A549 (cell line): ENCODE results near the gene WDR13. TPM values are rescaled to one million over a fixed set of nuclear protein-coding genes. Genes with fewer than 3 reads are reported as not detected.

Experiments used
- EHF ChIP-seq: fragments of 250-450 bp; sonication (Bioruptor Pico); IDR thresholded peaks from 2 replicates; pipeline ENCODE4 v1.5.0; 2020; ENCODE audit warnings: mild to moderate bottlenecking
- EHMT2 ChIP-seq: fragments of 200-600 bp; sonication (generic); IDR thresholded peaks from 2 replicates; pipeline ENCODE4 v1.6.1; 2016; ENCODE audit warnings: antibody characterized with exemption, low read depth, mild to moderate bottlenecking, moderate library complexity
- EP300 ChIP-seq, 2 experiments: fragments of >200 bp; sonication (Bioruptor Twin); formaldehyde crosslinking; IDR thresholded peaks; 2 replicates in 1 of 2; 3 replicates in 1 of 2; pipeline ENCODE4 v1.6.1; 2016 to 2017
- ESRRA ChIP-seq: fragments of 150-350 bp; IDR thresholded peaks from 2 replicates; pipeline ENCODE4 v1.6.1; 2014; ENCODE audit warnings: mild to moderate bottlenecking, low read length, borderline replicate concordance
- FOSB ChIP-seq: fragments of 250-450 bp; sonication (Bioruptor Pico); IDR thresholded peaks from 2 replicates; pipeline ENCODE4 v1.5.0; 2020; ENCODE audit warnings: mild to moderate bottlenecking, moderate library complexity
- FOSL2 ChIP-seq, 2 experiments: fragments of 450-650 bp in 1 of 2; fragments of >200 bp in 1 of 2; sonication (Bioruptor Twin) in 1 of 2; formaldehyde crosslinking; IDR thresholded peaks; 2 replicates each; pipeline versions ENCODE4 v1.5.0 to v1.6.1; 2016 to 2020; ENCODE audit warnings: mild to moderate bottlenecking in 1 of 2, moderate library complexity in 1 of 2
- HDAC2 ChIP-seq: fragments of 200-600 bp; sonication (generic); IDR thresholded peaks from 2 replicates; pipeline ENCODE4 v1.6.1; 2016
- HOXA7 ChIP-seq: fragments of 250-450 bp; sonication (Bioruptor Pico); IDR thresholded peaks from 2 replicates; pipeline ENCODE4 v1.5.0; 2020; ENCODE audit warnings: mild to moderate bottlenecking, moderate library complexity
- HOXB5 ChIP-seq: fragments of 250-450 bp; sonication (Bioruptor Pico); IDR thresholded peaks from 2 replicates; pipeline ENCODE4 v1.5.0; 2020; ENCODE audit warnings: mild to moderate bottlenecking, moderate library complexity
- JUN ChIP-seq, 2 experiments: fragments of >200 bp; sonication (Bioruptor Twin); formaldehyde crosslinking; IDR thresholded peaks; 2 replicates in 1 of 2; 3 replicates in 1 of 2; pipeline ENCODE4 v1.6.1; 2016 to 2017
- JUNB ChIP-seq: fragments of >200 bp; sonication (Bioruptor Twin); formaldehyde crosslinking; IDR thresholded peaks from 2 replicates; pipeline ENCODE4 v1.6.1; 2016
- MAZ ChIP-seq: fragments of 150-350 bp; IDR thresholded peaks from 2 replicates; pipeline ENCODE4 v1.6.1; 2014; ENCODE audit warnings: antibody characterized with exemption, low read depth, low read length, borderline replicate concordance
- NPAS2 ChIP-seq: fragments of 250-450 bp; sonication (Bioruptor Pico); IDR thresholded peaks from 2 replicates; pipeline ENCODE4 v1.8.0; 2022; ENCODE audit warnings: mild to moderate bottlenecking, moderate library complexity, borderline replicate concordance
- PHF8 ChIP-seq: fragments of 200-600 bp; sonication (generic); IDR thresholded peaks from 2 replicates; pipeline ENCODE4 v1.6.1; 2016; ENCODE audit warnings: low read depth, mild to moderate bottlenecking, antibody characterized with exemption, moderate library complexity, borderline replicate concordance
- RAD21 ChIP-seq, 2 experiments: fragments of >200 bp in 1 of 2; sonication (Bioruptor Twin) in 1 of 2; formaldehyde crosslinking in 1 of 2; IDR thresholded peaks in 1 of 2; conservative IDR thresholded peaks in 1 of 2; 2 replicates in 1 of 2; 3 replicates in 1 of 2; pipeline ENCODE4 v1.6.1; 2012 to 2018; ENCODE audit warnings: inconsistent platforms in 1 of 2
- RCOR1 ChIP-seq: fragments of 150-350 bp; IDR thresholded peaks from 2 replicates; pipeline ENCODE4 v1.6.1; 2014; ENCODE audit warnings: antibody characterized with exemption, low read length, low read depth
- RFX5 ChIP-seq: fragments of 450-650 bp; IDR thresholded peaks from 2 replicates; pipeline ENCODE4 v1.7.1; 2014; ENCODE audit warnings: antibody characterized with exemption, mild to moderate bottlenecking, moderate library complexity
- SREBF2 ChIP-seq: fragments of 450-650 bp; IDR thresholded peaks from 2 replicates; pipeline ENCODE4 v1.6.1; 2014; ENCODE audit warnings: mild to moderate bottlenecking, moderate library complexity
- TFCP2L1 ChIP-seq: fragments of 250-450 bp; sonication (Bioruptor Pico); IDR thresholded peaks from 2 replicates; pipeline ENCODE4 v1.5.0; 2021; ENCODE audit warnings: mild to moderate bottlenecking
- TP53 ChIP-seq: fragments of 250-450 bp; sonication (Bioruptor Pico); IDR thresholded peaks from 2 replicates; pipeline ENCODE4 v1.5.0; 2021; ENCODE audit warnings: mild to moderate bottlenecking, moderate library complexity
- ZFP36 ChIP-seq: fragments of 450-650 bp; IDR thresholded peaks from 2 replicates; pipeline ENCODE4 v1.6.1; 2014; ENCODE audit warnings: borderline replicate concordance; ENCODE audit not compliant: partially characterized antibody
- polyA plus RNA-seq, 4 experiments: library from polyadenylated mRNA; depleted of rRNA in 3 of 4; stranded (reverse); fragments of >200 nt; fragmentation: RNase III in 1 of 4; extraction: RNeasy Plus Mini Kit Qiagen cat#74134 plus additional on column Dnase treatment in 1 of 4; gene quantifications; 2 replicates in 3 of 4; 3 replicates in 1 of 4; pipeline ENCODE4 v1.2.3, GENCODE V29; 2011 to 2017
- TF ChIP-seq, protein P1 (sequence below): fragments of >200 bp; sonication (Bioruptor Twin); formaldehyde crosslinking; IDR thresholded peaks from 3 replicates; pipeline ENCODE4 v1.6.1; 2016
- TF ChIP-seq, protein P2 (sequence below): IDR thresholded peaks from 2 replicates; pipeline ENCODE4 v1.6.1; 2012; ENCODE audit warnings: low read depth, borderline replicate concordance
- TF ChIP-seq, protein P3 (sequence below): fragments of 250-450 bp; sonication (Bioruptor Pico); IDR thresholded peaks from 2 replicates; pipeline ENCODE4 v1.5.0; 2020; ENCODE audit warnings: low read depth, mild to moderate bottlenecking, moderate library complexity
- TF ChIP-seq, protein P4 (sequence below): fragments of >200 bp; sonication (Bioruptor Twin); formaldehyde crosslinking; IDR thresholded peaks from 2 replicates; pipeline ENCODE4 v1.6.1; 2016
- TF ChIP-seq, protein P5 (sequence below): IDR thresholded peaks from 2 replicates; pipeline ENCODE4 v1.6.1; 2012

Gene WDR13
- polyA plus RNA-seq, 2 of the 4 experiments (the other 2 are of a cell fraction): 32.4 to 51.9 TPM

DNA sequence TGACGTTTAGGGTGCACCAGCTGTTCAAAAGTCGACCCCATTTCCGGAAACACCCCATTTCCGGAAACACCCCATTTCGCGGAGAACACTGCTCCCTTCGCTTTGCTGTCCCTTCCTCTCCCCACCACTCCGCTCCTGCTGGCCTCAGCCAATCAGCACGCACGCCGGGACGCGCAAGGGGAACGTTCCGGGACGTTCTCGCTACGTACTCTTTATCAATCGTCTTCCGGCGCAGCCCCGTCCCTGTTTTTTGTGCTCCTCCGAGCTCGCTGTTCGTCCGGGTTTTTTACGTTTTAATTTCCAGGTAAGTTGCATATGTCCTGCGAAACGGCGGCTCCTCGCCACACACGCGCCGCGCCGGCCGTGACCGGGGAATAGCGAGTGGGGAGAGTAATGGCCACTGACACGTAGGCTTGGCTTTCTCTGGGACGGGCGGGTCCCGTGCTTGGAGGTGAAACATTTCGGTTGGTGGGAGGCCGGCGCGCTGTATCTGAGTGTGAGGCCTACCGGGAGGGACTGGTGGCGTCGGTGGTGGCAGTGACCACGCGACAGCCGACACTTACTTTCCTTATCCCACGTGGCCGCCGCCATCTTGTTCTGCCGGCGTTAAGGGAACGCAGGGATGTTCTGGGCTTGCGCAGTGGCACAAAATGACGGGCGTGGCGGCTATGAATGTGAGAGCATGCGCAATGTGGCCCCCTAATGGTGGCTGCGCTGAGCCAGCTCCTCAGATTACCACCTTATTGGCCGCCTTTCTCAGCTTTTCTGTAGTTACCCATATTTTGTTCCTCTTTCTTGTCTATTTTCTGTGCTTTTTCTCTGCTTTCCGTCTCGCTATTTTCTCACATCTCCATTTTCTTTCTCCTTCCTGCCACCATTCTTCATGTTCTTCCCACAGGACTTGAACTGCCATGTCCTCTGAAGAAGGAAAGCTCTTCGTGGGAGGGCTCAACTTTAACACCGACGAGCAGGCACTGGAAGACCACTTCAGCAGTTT lies 22.7 kb upstream of the WDR13 start, which contains the start of gene RBM3 (continued):
- TF ChIP-seq, protein P1, sequence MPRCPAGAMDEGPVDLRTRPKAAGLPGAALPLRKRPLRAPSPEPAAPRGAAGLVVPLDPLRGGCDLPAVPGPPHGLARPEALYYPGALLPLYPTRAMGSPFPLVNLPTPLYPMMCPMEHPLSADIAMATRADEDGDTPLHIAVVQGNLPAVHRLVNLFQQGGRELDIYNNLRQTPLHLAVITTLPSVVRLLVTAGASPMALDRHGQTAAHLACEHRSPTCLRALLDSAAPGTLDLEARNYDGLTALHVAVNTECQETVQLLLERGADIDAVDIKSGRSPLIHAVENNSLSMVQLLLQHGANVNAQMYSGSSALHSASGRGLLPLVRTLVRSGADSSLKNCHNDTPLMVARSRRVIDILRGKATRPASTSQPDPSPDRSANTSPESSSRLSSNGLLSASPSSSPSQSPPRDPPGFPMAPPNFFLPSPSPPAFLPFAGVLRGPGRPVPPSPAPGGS: peak; percentile 81; the same call in 1 of the 3 replicates
- TF ChIP-seq, protein P2, sequence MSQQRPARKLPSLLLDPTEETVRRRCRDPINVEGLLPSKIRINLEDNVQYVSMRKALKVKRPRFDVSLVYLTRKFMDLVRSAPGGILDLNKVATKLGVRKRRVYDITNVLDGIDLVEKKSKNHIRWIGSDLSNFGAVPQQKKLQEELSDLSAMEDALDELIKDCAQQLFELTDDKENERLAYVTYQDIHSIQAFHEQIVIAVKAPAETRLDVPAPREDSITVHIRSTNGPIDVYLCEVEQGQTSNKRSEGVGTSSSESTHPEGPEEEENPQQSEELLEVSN: peak; percentile 32; the same call in 1 of the 2 replicates
- TF ChIP-seq TP53 (CRISPR knock-in tag) (peak; percentile 85; the same call in 1 of the 2 replicates), ZFP36 (no peak), EP300 (IDR thresholded peaks at IDR 0.05) (no peak), NPAS2 (CRISPR knock-in tag) (no peak), ESRRA (no peak), HOXA7 (CRISPR knock-in tag) (no peak; the same call in none of the 2 replicates), RFX5 (no peak), JUN (IDR thresholded peaks at IDR 0.05) (peak; percentile 77 to 94; a peak in 4 of 5 replicates), PHF8 (peak; percentile 73), SREBF2 (no peak), EHMT2 (no peak), FOSL2 (IDR thresholded peaks at IDR 0.05) (no peak), FOSL2 (CRISPR knock-in tag; IDR thresholded peaks at IDR 0.05) (no peak), EHF (CRISPR knock-in tag) (0 out of 2 replicates have a peak, but pooled peaks have one; percentile 56), HDAC2 (no peak), FOSB (CRISPR knock-in tag) (no peak; the same call in none of the 2 replicates), RCOR1 (no peak), HOXB5 (CRISPR knock-in tag) (0 out of 2 replicates have a peak, but pooled peaks have one; percentile 55), JUNB (no peak), TFCP2L1 (CRISPR knock-in tag) (0 out of 2 replicates have a peak, but pooled peaks have one; percentile 79), RAD21 (conservative IDR thresholded peaks at IDR 0.05 in 1 of 2, IDR thresholded peaks at IDR 0.05 in 1 of 2) (no peak), MAZ (no peak)
- TF ChIP-seq, protein P3, sequence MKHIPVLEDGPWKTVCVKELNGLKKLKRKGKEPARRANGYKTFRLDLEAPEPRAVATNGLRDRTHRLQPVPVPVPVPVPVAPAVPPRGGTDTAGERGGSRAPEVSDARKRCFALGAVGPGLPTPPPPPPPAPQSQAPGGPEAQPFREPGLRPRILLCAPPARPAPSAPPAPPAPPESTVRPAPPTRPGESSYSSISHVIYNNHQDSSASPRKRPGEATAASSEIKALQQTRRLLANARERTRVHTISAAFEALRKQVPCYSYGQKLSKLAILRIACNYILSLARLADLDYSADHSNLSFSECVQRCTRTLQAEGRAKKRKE (CRISPR knock-in tag): no peak
- TF ChIP-seq, protein P4, sequence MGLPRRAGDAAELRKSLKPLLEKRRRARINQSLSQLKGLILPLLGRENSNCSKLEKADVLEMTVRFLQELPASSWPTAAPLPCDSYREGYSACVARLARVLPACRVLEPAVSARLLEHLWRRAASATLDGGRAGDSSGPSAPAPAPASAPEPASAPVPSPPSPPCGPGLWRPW: no peak
- TF ChIP-seq, protein P5, sequence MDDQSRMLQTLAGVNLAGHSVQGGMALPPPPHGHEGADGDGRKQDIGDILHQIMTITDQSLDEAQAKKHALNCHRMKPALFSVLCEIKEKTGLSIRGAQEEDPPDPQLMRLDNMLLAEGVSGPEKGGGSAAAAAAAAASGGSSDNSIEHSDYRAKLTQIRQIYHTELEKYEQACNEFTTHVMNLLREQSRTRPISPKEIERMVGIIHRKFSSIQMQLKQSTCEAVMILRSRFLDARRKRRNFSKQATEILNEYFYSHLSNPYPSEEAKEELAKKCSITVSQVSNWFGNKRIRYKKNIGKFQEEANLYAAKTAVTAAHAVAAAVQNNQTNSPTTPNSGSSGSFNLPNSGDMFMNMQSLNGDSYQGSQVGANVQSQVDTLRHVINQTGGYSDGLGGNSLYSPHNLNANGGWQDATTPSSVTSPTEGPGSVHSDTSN: no peak
- TF ChIP-seq, all 56 proteins: peak for 18
